ENCODE measurements around the gene VIT.

Gene VIT

GRCh38 chr2:36713310-36713709 is 16.8 kb downstream of the VIT start:
- DNase-seq (ENCODE audit: low spot score) = no peak
- in situ Hi-C loops (cut with MboI; ENCODE audit: low sequenced_read_pairs, unreplicated experiment) = no loop called here
- no peak for TF ChIP-seq CTCF (IDR thresholded peaks at IDR 0.05; ENCODE audit: borderline replicate concordance, control extremely low read depth, extremely low read depth, insufficient read depth, missing control alignments)

- in situ Hi-C loops (cut with MboI; ENCODE audit: low sequenced_read_pairs, unreplicated experiment) = no loop called here
- no peak for DNase-seq (ENCODE audit: low spot score)
- TF ChIP-seq CTCF (IDR thresholded peaks at IDR 0.05; ENCODE audit: borderline replicate concordance, control extremely low read depth, extremely low read depth, insufficient read depth, missing control alignments) = no peak
These were observed 19.6 kb downstream of the VIT start for GRCh38 chr2:36716111-36716510.

GRCh38 chr2:36717603-36718266 is 21.2 kb downstream of the VIT start:
- in situ Hi-C loops (cut with MboI; ENCODE audit: low sequenced_read_pairs, unreplicated experiment) = no loop called here
- TF ChIP-seq CTCF (IDR thresholded peaks at IDR 0.05; ENCODE audit: borderline replicate concordance, control extremely low read depth, extremely low read depth, insufficient read depth, missing control alignments) = no peak
- DNase-seq (ENCODE audit: low spot score) = no peak

GRCh38 chr2:36727550-36727949 is 31.0 kb downstream of the VIT start:
- in situ Hi-C loops (cut with MboI; ENCODE audit: low sequenced_read_pairs, unreplicated experiment) = no loop called here
- TF ChIP-seq CTCF (IDR thresholded peaks at IDR 0.05; ENCODE audit: borderline replicate concordance, control extremely low read depth, extremely low read depth, insufficient read depth, missing control alignments) = no peak

GRCh38 chr2:36729067-36729466 is 32.6 kb downstream of the VIT start:
- in situ Hi-C loops (cut with MboI; ENCODE audit: low sequenced_read_pairs, unreplicated experiment) = no loop called here

More at GRCh38 chr2:36727550-36727949, 31.0 kb downstream of the VIT start:
- no peak for DNase-seq (ENCODE audit: low spot score)

GRCh38 chr2:36731941-36732672 is 35.6 kb downstream of the VIT start:
- no peak for DNase-seq (ENCODE audit: low spot score)
- in situ Hi-C loops (cut with MboI; ENCODE audit: low sequenced_read_pairs, unreplicated experiment) = no loop called here
- no peak for TF ChIP-seq CTCF (IDR thresholded peaks at IDR 0.05; ENCODE audit: borderline replicate concordance, control extremely low read depth, extremely low read depth, insufficient read depth, missing control alignments)

More at GRCh38 chr2:36729067-36729466, 32.6 kb downstream of the VIT start:
- no peak for DNase-seq (ENCODE audit: low spot score)
- no peak for TF ChIP-seq CTCF (IDR thresholded peaks at IDR 0.05; ENCODE audit: borderline replicate concordance, control extremely low read depth, extremely low read depth, insufficient read depth, missing control alignments)

Measured in GM13976 (cell line).